HepG2 (cell line): ENCODE data around the gene HSPA1B. TPM values are rescaled to one million over a fixed set of nuclear protein-coding genes. Genes with fewer than 3 reads are reported as not detected.
A peak's percentile ranks its signal among the peaks of the same experiment; 100 is the strongest.

ENCODE experiments used
- EEA1 ChIP-seq: sonication (generic); formaldehyde crosslinking; IDR thresholded peaks from 2 replicates; pipeline ENCODE4 v1.5.1; 2020; ENCODE audit warnings: mild to moderate bottlenecking, missing genetic modification reagents, borderline replicate concordance
- ELK4 ChIP-seq: sonication (generic); formaldehyde crosslinking; IDR thresholded peaks from 2 replicates; pipeline ENCODE4 v1.9.0; 2021; ENCODE audit warnings: missing genetic modification reagents, borderline replicate concordance
- HMGA1 ChIP-seq: sonication (generic); formaldehyde crosslinking; conservative IDR thresholded peaks from 2 replicates; pipeline ENCODE4 v1.4.0; 2020; ENCODE audit warnings: missing genetic modification reagents
- HOXA3 ChIP-seq: sonication (generic); formaldehyde crosslinking; IDR thresholded peaks from 2 replicates; pipeline ENCODE4 v1.5.0; 2020; ENCODE audit warnings: missing genetic modification reagents
- NR2C2 ChIP-seq: sonication (generic); formaldehyde crosslinking; IDR thresholded peaks from 2 replicates; pipeline ENCODE4 v1.4.0; 2020; ENCODE audit warnings: missing genetic modification reagents, mild to moderate bottlenecking, moderate library complexity, borderline replicate concordance
- NR3C1 ChIP-seq: sonication (generic); formaldehyde crosslinking; IDR thresholded peaks from 2 replicates; pipeline ENCODE4 v1.4.0; 2020; ENCODE audit warnings: missing genetic modification reagents
- SP1 ChIP-seq, 2 experiments: fragments of 450-650 bp in 1 of 2; sonication (generic) in 1 of 2; formaldehyde crosslinking in 1 of 2; IDR thresholded peaks; 2 replicates each; pipeline versions ENCODE4 v1.4.0 to v1.6.1; 2016 to 2020; ENCODE audit warnings: missing genetic modification reagents in 1 of 2
- XRCC5 ChIP-seq: fragments of 200-400 bp; formaldehyde crosslinking; optimal IDR thresholded peaks from 2 replicates; pipeline ENCODE3; 2017; ENCODE audit warnings: mild to moderate bottlenecking, low read length
- ZBTB1 ChIP-seq: sonication (generic); formaldehyde crosslinking; IDR thresholded peaks from 2 replicates; pipeline ENCODE4 v1.4.0; 2020; ENCODE audit warnings: missing genetic modification reagents, borderline replicate concordance
- ZBTB4 ChIP-seq: sonication (generic); formaldehyde crosslinking; IDR thresholded peaks from 2 replicates; pipeline ENCODE4 v1.4.0; 2020; ENCODE audit warnings: missing genetic modification reagents, mild to moderate bottlenecking, borderline replicate concordance
- ZNF207 ChIP-seq: fragments of 450-650 bp; IDR thresholded peaks from 2 replicates; pipeline ENCODE4 v1.6.1; 2016; ENCODE audit warnings: antibody characterized with exemption, borderline replicate concordance
- ZNF251 ChIP-seq: sonication (generic); formaldehyde crosslinking; IDR thresholded peaks from 2 replicates; pipeline ENCODE4 v1.9.0; 2021; ENCODE audit warnings: mild to moderate bottlenecking, missing genetic modification reagents
- ZNF644 ChIP-seq: IDR thresholded peaks from 2 replicates; pipeline ENCODE4 v1.6.1; 2016; ENCODE audit warnings: low read depth
- ZNF709 ChIP-seq: sonication (generic); formaldehyde crosslinking; IDR thresholded peaks from 2 replicates; pipeline ENCODE4 v1.5.0; 2020; ENCODE audit warnings: mild to moderate bottlenecking, missing genetic modification reagents
- polyA plus RNA-seq, 8 experiments: library from polyadenylated mRNA; depleted of rRNA in 3 of 8; stranded (reverse) in 7 of 8; unstranded in 1 of 8; fragments of >200 nt; fragmentation: Illumina TruSeq in 4 of 8; extraction: Trizol in 4 of 8; gene quantifications; 2 replicates each; pipeline versions ENCODE4 v1.2.1 to v1.2.3, GENCODE V29; 2011 to 2016; ENCODE audit warnings: low read depth in 4 of 8, missing spikeins in 1 of 8, mixed read lengths in 1 of 8; ENCODE audit not compliant: insufficient read depth in 1 of 8
- total RNA-seq, 5 experiments: library from RNA; depleted of rRNA; stranded (reverse); fragments of >200 nt; fragmentation: Illumina TruSeq; extraction: Trizol; gene quantifications; 2 replicates each; pipeline ENCODE4 v1.2.3, GENCODE V29; 2016; ENCODE audit warnings: low read depth in 1 of 5
- TF ChIP-seq, protein P1 (sequence below): IDR thresholded peaks from 2 replicates; pipeline ENCODE4 v1.6.1; 2012; ENCODE audit warnings: low read depth, low read length, improper control_type of control experiment
- TF ChIP-seq, protein P2 (sequence below): sonication (generic); formaldehyde crosslinking; IDR thresholded peaks from 2 replicates; pipeline ENCODE4 v1.8.1; 2023; ENCODE audit warnings: mild to moderate bottlenecking, moderate library complexity, missing genetic modification reagents
- TF ChIP-seq, protein P3 (sequence below): sonication (generic); formaldehyde crosslinking; conservative IDR thresholded peaks from 2 replicates; pipeline ENCODE4 v1.8.0; 2022; ENCODE audit warnings: mild to moderate bottlenecking, moderate library complexity, missing genetic modification reagents

HSPA1B gene
- total and polyA plus RNA-seq, 2 of the 13 experiments (the other 11 are each of a cell fraction or from before 2014, with no cell fraction given): 26.0 to 186 TPM

- TF ChIP-seq, protein P1, sequence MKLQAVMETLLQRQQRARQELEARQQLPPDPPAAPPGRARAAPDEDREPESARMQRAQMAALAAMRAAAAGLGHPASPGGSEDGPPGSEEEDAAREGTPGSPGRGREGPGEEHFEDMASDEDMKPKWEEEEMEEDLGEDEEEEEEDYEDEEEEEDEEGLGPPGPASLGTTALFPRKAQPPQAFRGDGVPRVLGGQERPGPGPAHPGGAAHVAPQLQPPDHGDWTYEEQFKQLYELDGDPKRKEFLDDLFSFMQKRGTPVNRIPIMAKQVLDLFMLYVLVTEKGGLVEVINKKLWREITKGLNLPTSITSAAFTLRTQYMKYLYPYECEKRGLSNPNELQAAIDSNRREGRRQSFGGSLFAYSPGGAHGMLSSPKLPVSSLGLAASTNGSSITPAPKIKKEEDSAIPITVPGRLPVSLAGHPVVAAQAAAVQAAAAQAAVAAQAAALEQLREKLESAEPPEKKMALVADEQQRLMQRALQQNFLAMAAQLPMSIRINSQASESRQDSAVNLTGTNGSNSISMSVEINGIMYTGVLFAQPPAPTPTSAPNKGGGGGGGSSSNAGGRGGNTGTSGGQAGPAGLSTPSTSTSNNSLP: 0 out of 2 replicates have a peak, but pooled peaks have one; percentile 17
- TF ChIP-seq HOXA3 (CRISPR knock-in tag) (peak; percentile 34; the same call in 1 of the 2 replicates), HMGA1 (CRISPR knock-in tag) (no peak), NR2C2 (CRISPR knock-in tag) (no peak), ZNF709 (CRISPR knock-in tag) (0 out of 2 replicates have a peak, but pooled peaks have one; percentile 79), XRCC5 (no peak), ZNF251 (CRISPR knock-in tag) (0 out of 2 replicates have a peak, but pooled peaks have one; percentile 39), ZBTB1 (CRISPR knock-in tag) (no peak), ELK4 (CRISPR knock-in tag) (peak; percentile 75; the same call in 1 of the 2 replicates), ZNF207 (no peak), EEA1 (CRISPR knock-in tag) (no peak), ZBTB4 (peak; percentile 41; the same call in 1 of the 2 replicates), ZNF644 (CRISPR knock-in tag) (no peak), SP1 (IDR thresholded peaks at IDR 0.05) (no peak), SP1 (CRISPR knock-in tag; IDR thresholded peaks at IDR 0.05) (peak; percentile 46; the same call in 1 of the 2 replicates), NR3C1 (CRISPR knock-in tag) (0 out of 2 replicates have a peak, but pooled peaks have one; percentile 56)
- TF ChIP-seq, protein P2, sequence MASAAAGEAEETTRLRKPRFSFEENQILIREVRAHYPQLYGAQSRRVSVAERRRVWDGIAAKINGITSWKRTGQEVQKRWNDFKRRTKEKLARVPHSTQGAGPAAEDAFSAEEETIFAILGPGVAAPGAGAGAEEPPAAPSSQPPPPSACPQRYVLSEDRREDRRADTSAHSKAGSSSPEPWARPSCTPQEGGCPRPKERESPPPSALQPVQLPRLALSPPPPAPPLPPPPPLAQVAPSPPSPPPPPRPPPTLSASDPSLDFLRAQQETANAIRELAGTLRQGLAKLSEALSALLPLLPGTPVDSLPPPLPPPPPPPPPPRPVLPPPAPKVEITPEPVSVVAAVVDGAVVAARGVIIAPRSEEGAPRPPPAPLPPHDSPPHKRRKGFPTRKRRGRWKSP: peak; percentile 92
- TF ChIP-seq, protein P3, sequence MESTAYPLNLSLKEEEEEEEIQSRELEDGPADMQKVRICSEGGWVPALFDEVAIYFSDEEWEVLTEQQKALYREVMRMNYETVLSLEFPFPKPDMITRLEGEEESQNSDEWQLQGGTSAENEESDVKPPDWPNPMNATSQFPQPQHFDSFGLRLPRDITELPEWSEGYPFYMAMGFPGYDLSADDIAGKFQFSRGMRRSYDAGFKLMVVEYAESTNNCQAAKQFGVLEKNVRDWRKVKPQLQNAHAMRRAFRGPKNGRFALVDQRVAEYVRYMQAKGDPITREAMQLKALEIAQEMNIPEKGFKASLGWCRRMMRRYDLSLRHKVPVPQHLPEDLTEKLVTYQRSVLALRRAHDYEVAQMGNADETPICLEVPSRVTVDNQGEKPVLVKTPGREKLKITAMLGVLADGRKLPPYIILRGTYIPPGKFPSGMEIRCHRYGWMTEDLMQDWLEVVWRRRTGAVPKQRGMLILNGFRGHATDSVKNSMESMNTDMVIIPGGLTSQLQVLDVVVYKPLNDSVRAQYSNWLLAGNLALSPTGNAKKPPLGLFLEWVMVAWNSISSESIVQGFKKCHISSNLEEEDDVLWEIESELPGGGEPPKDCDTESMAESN: peak; percentile 93
Measured at GRCh38 chr6:31827286-31828079, at the start of gene HSPA1B (continued).
